ENCODE data around the gene TMEM256. TPM values are rescaled to one million over a fixed set of nuclear protein-coding genes. Genes with fewer than 3 reads are reported as not detected.

Gene TMEM256
- total and polyA plus RNA-seq, 7 experiments from 2014 or later, result 31.5 to 64.9 (median 48.2) TPM

GRCh38 chr17:7443499-7444485 is 39.9 kb upstream of the TMEM256 start:
- Mint-ChIP-seq H3K4me1 (peaks cover 27 to 47% (median 38%) of the 10 kb centered on the region in 7 donors), H3K9me3 (peaks cover 0 to 7% (median 0%) of the 10 kb centered on the region in 11 donors), H3K4me3 (peak overlapping the region in 4 of 10 donors; percentile 16 to 89 (median 48)), H3K27me3 (peaks cover 49 to 72% (median 64%) of the 10 kb centered on the region in 5 donors), H3K36me3 (peaks cover 0 to 41% (median 5%) of the 10 kb centered on the region in 5 donors), H3K27ac (no peak overlapping the region)
- ChIA-PET CTCF (interaction anchor here (0.5 to 1.4 kb wide), 4 partner anchors 75 to 172 kb away, joined by 3 to 5 read pairs (median 4); no protein-coding TSS in a partner anchor), POLR2A (interaction anchor here (0.7 to 7.5 kb wide), 5 partner anchors 7 to 41 kb away, joined by 3 to 79 read pairs (median 35); partner anchors contain the start of genes POLR2A, TMEM102 and ZBTB4)
- no peak overlapping the region for H3K4me3 ChIP-seq (ENCODE audit: low read length)
- no peaks in the 10 kb centered on the region for H3K36me3 ChIP-seq (ENCODE audit: control insufficient read depth in 2 of 3, insufficient read depth in 3 of 3, low read length in 3 of 3)
- intact Hi-C loops (cut with micrococcal nuclease), result no loop called here
- no peak overlapping the region for H3K27ac ChIP-seq (ENCODE audit: low read depth, low read length)
- H3K9me3 ChIP-seq (ENCODE audit: control insufficient read depth in 2 of 3, low read length in 3 of 3), result no peaks in the 10 kb centered on the region
- DNase-seq (no peak), ATAC-seq (no peak)
- H3K27me3 ChIP-seq (ENCODE audit: control insufficient read depth in 2 of 2, insufficient read depth in 2 of 2, low read length in 2 of 2), result peaks cover 13 to 34% of the 10 kb centered on the region in 2 donors
- peaks cover 4 to 37% of the 10 kb centered on the region in 2 donors for H3K4me1 ChIP-seq (ENCODE audit: control insufficient read depth in 2 of 2, insufficient read depth in 2 of 2, low read length in 2 of 2)

DNA sequence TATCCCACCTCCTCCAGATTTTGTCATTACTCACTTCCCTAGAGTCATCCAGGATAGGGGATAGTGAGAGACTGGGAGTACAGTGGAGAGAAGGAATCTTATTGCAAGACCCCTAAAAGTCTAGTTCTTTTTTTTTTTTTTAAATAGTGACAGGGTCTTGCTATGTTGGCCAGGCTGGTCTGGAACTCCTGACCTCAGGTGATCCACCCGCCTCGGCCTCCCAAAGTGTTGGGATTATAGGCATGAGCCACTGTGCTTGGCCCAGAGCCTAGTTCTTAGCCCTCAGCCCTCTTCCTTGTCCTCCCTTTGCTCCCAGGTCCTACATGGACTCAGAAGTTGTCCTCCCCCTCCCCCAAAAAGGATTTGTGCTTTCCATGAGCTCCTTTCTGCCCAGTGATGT is 38.2 kb upstream of the TMEM256 start:
- peaks cover 13 to 52% of the 10 kb centered on the region in 2 donors for H3K4me1 ChIP-seq (ENCODE audit: control insufficient read depth in 2 of 2, insufficient read depth in 2 of 2, low read length in 2 of 2)
- Mint-ChIP-seq H3K4me1 (peaks cover 36 to 55% (median 46%) of the 10 kb centered on the region in 7 donors), H3K36me3 (peaks cover 0 to 38% (median 0%) of the 10 kb centered on the region in 5 donors), H3K9me3 (peaks cover 0 to 6% (median 0%) of the 10 kb centered on the region in 11 donors), H3K27ac (no peak overlapping the region), H3K27me3 (peaks cover 49 to 67% (median 63%) of the 10 kb centered on the region in 5 donors), H3K4me3 (peak overlapping the region in 3 of 10 donors; percentile 14 to 34 (median 29))
- H3K36me3 ChIP-seq (ENCODE audit: control insufficient read depth in 2 of 3, insufficient read depth in 3 of 3, low read length in 3 of 3), result no peaks in the 10 kb centered on the region
- no peaks in the 10 kb centered on the region for H3K9me3 ChIP-seq (ENCODE audit: control insufficient read depth in 2 of 3, low read length in 3 of 3)
- DNase-seq (no peak), ATAC-seq (no peak)
- CTCF ChIA-PET, result interaction anchor here (0.6 to 1.8 kb wide), 4 partner anchors 86 to 141 kb away, joined by 3 to 5 read pairs (median 4); partner anchors contain the start of genes MPDU1 and SENP3
- intact Hi-C loops (cut with micrococcal nuclease), result no loop called here
- H3K27ac ChIP-seq (ENCODE audit: low read depth, low read length), result no peak overlapping the region
- H3K4me3 ChIP-seq (ENCODE audit: low read length), result no peak overlapping the region
- POLR2A ChIA-PET, result interaction anchor here (0.9 to 7.5 kb wide), 6 partner anchors 12 to 43 kb away, joined by 3 to 79 read pairs (median 12); partner anchors contain the start of genes POLR2A and ZBTB4
- peaks cover 17 to 34% of the 10 kb centered on the region in 2 donors for H3K27me3 ChIP-seq (ENCODE audit: control insufficient read depth in 2 of 2, insufficient read depth in 2 of 2, low read length in 2 of 2)

GRCh38 chr17:7441266-7441665 is 37.4 kb upstream of the TMEM256 start:
- Histone ChIP-seq H3K27me3 (ENCODE audit: control insufficient read depth in 2 of 2, insufficient read depth in 2 of 2, low read length in 2 of 2) (peaks cover 17 to 34% of the 10 kb centered on the region in 2 donors), H3K4me1 (ENCODE audit: control insufficient read depth in 2 of 2, insufficient read depth in 2 of 2, low read length in 2 of 2) (peaks cover 16 to 57% of the 10 kb centered on the region in 2 donors), H3K27ac (ENCODE audit: low read depth, low read length) (no peak overlapping the region), H3K4me3 (ENCODE audit: low read length) (no peak overlapping the region), H3K9me3 (ENCODE audit: control insufficient read depth in 2 of 3, low read length in 3 of 3) (no peaks in the 10 kb centered on the region), H3K36me3 (ENCODE audit: control insufficient read depth in 2 of 3, insufficient read depth in 3 of 3, low read length in 3 of 3) (no peaks in the 10 kb centered on the region)
- Mint-ChIP-seq H3K27ac (no peak overlapping the region), H3K27me3 (peaks cover 46 to 63% (median 58%) of the 10 kb centered on the region in 5 donors), H3K9me3 (peaks cover 0 to 6% (median 0%) of the 10 kb centered on the region in 11 donors), H3K4me3 (peak overlapping the region in 2 of 10 donors; percentile 7 to 45), H3K36me3 (peaks cover 0 to 34% (median 0%) of the 10 kb centered on the region in 5 donors), H3K4me1 (peaks cover 33 to 59% (median 45%) of the 10 kb centered on the region in 7 donors)
- DNase-seq (no peak), ATAC-seq (no peak)
- intact Hi-C loops (cut with micrococcal nuclease), result no loop called here
- CTCF ChIA-PET, result interaction anchor here (0.6 to 1.8 kb wide), 8 partner anchors 13 to 120 kb away, joined by 3 to 5 read pairs (median 3); partner anchors contain the start of genes SENP3 and ZBTB4
- POLR2A ChIA-PET, result interaction anchor here (0.6 to 7.5 kb wide), 8 partner anchors 10 to 245 kb away, joined by 3 to 79 read pairs (median 4); partner anchors contain the start of genes POLR2A and ZBTB4

GRCh38 chr17:7440834-7441195 is 36.9 kb upstream of the TMEM256 start:
- ChIA-PET CTCF (interaction anchor here (0.7 to 1.8 kb wide), 6 partner anchors 13 to 120 kb away, joined by 3 to 5 read pairs (median 3); partner anchors contain the start of gene ZBTB4), POLR2A (interaction anchor here (0.6 to 7.5 kb wide), 9 partner anchors 10 to 245 kb away, joined by 3 to 79 read pairs (median 3); partner anchors contain the start of genes POLR2A and ZBTB4)
- intact Hi-C loops (cut with micrococcal nuclease), result no loop called here
- H3K27me3 ChIP-seq (ENCODE audit: control insufficient read depth in 2 of 2, insufficient read depth in 2 of 2, low read length in 2 of 2), result peaks cover 13 to 33% of the 10 kb centered on the region in 2 donors
- H3K9me3 ChIP-seq (ENCODE audit: control insufficient read depth in 2 of 3, low read length in 3 of 3), result no peaks in the 10 kb centered on the region
- Mint-ChIP-seq H3K9me3 (peaks cover 0 to 2% (median 0%) of the 10 kb centered on the region in 11 donors), H3K36me3 (peaks cover 0 to 32% (median 0%) of the 10 kb centered on the region in 5 donors), H3K4me3 (peak overlapping the region in 7 of 10 donors; percentile 67 to 94 (median 83)), H3K27me3 (peaks cover 44 to 59% (median 55%) of the 10 kb centered on the region in 5 donors), H3K4me1 (peaks cover 30 to 59% (median 45%) of the 10 kb centered on the region in 7 donors), H3K27ac (peak overlapping the region in 2 of 9 donors; percentile 46)
- DNase-seq (peak in 1 of 9 donors; percentile 42), ATAC-seq (no peak)
- H3K4me1 ChIP-seq (ENCODE audit: control insufficient read depth in 2 of 2, insufficient read depth in 2 of 2, low read length in 2 of 2), result peaks cover 20 to 56% of the 10 kb centered on the region in 2 donors
- no peak overlapping the region for H3K4me3 ChIP-seq (ENCODE audit: low read length)
- H3K36me3 ChIP-seq (ENCODE audit: control insufficient read depth in 2 of 3, insufficient read depth in 3 of 3, low read length in 3 of 3), result no peaks in the 10 kb centered on the region
- H3K27ac ChIP-seq (ENCODE audit: low read depth, low read length), result no peak overlapping the region

- peak overlapping the region; percentile 67 to 94 (median 84) for H3K4me3 Mint-ChIP-seq
- peaks cover 0 to 2% (median 0%) of the 10 kb centered on the region in 11 donors for H3K9me3 Mint-ChIP-seq
- H3K36me3 Mint-ChIP-seq, result peaks cover 0 to 32% (median 0%) of the 10 kb centered on the region in 5 donors
- ATAC-seq (no peak), DNase-seq (peak in 4 of 9 donors; percentile 11 to 69 (median 32))
- peak overlapping the region in 3 of 9 donors; percentile 41 to 76 (median 46) for H3K27ac Mint-ChIP-seq
- ChIA-PET CTCF (interaction anchor here (0.8 to 1.5 kb wide), 5 partner anchors 40 to 120 kb away, joined by 3 to 5 read pairs (median 3); partner anchors contain the start of gene ZBTB4), POLR2A (interaction anchor here (0.6 to 7.5 kb wide), 8 partner anchors 11 to 246 kb away, joined by 3 to 79 read pairs (median 3); partner anchors contain the start of genes ACAP1 and POLR2A)
- H3K27me3 Mint-ChIP-seq, result peaks cover 38 to 53% (median 49%) of the 10 kb centered on the region in 5 donors
- peaks cover 27 to 56% (median 43%) of the 10 kb centered on the region in 7 donors for H3K4me1 Mint-ChIP-seq
- Histone ChIP-seq H3K4me3 (ENCODE audit: low read length) (peak overlapping the region; percentile 7), H3K36me3 (ENCODE audit: control insufficient read depth in 2 of 3, insufficient read depth in 3 of 3, low read length in 3 of 3) (no peaks in the 10 kb centered on the region), H3K27me3 (ENCODE audit: control insufficient read depth in 2 of 2, insufficient read depth in 2 of 2, low read length in 2 of 2) (peaks cover 12 to 28% of the 10 kb centered on the region in 2 donors), H3K4me1 (ENCODE audit: control insufficient read depth in 2 of 2, insufficient read depth in 2 of 2, low read length in 2 of 2) (peaks cover 17 to 50% of the 10 kb centered on the region in 2 donors), H3K27ac (ENCODE audit: low read depth, low read length) (no peak overlapping the region), H3K9me3 (ENCODE audit: control insufficient read depth in 2 of 3, low read length in 3 of 3) (no peaks in the 10 kb centered on the region)
- intact Hi-C loops (cut with micrococcal nuclease), result no loop called here
Observed at GRCh38 chr17:7440113-7440833, 36.4 kb upstream of the TMEM256 start.

Data from naive thymus-derived CD4-positive, alpha-beta T cell (primary cell).